Glutamatergic neuron (in vitro differentiated cells): ENCODE data around the gene TNPO3. TPM values are rescaled to one million over a fixed set of nuclear protein-coding genes. Genes with fewer than 3 reads are reported as not detected.

Source experiments
- DNase-seq: peaks from one replicate; pipeline ENCODE4 v3.0.0; 2022
- H3K27ac Mint-ChIP-seq: one replicate; pipeline ENCODE4 v1.8.0; 2020; ENCODE audit warnings: mild to moderate bottlenecking, mixed read lengths, inconsistent platforms; ENCODE audit not compliant: unreplicated experiment
- H3K27me3 Mint-ChIP-seq: one replicate; pipeline ENCODE4 v1.8.0; 2020; ENCODE audit warnings: mild to moderate bottlenecking, moderate library complexity, mixed read lengths, inconsistent platforms; ENCODE audit not compliant: unreplicated experiment
- H3K36me3 Mint-ChIP-seq: one replicate; pipeline ENCODE4 v1.8.0; 2020; ENCODE audit warnings: mild to moderate bottlenecking, mixed read lengths, inconsistent platforms; ENCODE audit not compliant: unreplicated experiment
- H3K4me1 Mint-ChIP-seq: one replicate; pipeline ENCODE4 v1.8.0; 2020; ENCODE audit warnings: mild to moderate bottlenecking, low read depth, mixed read lengths, inconsistent platforms; ENCODE audit not compliant: unreplicated experiment
- H3K4me3 Mint-ChIP-seq: one replicate; pipeline ENCODE4 v1.8.0; 2020; ENCODE audit warnings: mild to moderate bottlenecking, mixed read lengths, inconsistent platforms; ENCODE audit not compliant: unreplicated experiment
- H3K9me3 Mint-ChIP-seq: one replicate; pipeline ENCODE4 v1.8.0; 2020; ENCODE audit warnings: mild to moderate bottlenecking, moderate library complexity, mixed read lengths, inconsistent platforms; ENCODE audit not compliant: unreplicated experiment
- CTCF ChIP-seq: fragments of 200-600 bp; sonication (generic); IDR thresholded peaks from one replicate; pipeline ENCODE4 v1.5.0; 2021; ENCODE audit not compliant: partially characterized antibody, unreplicated experiment
- total RNA-seq: library from RNA; stranded (reverse); fragmentation: NEBNext Ultra II Directional; extraction: Animal tissue kit (Norgen Biotek cat#: 25700); gene quantifications from one replicate; pipeline ENCODE4 v1.2.1, GENCODE V29; 2021; ENCODE audit not compliant: unreplicated experiment

TNPO3 gene
- total RNA-seq, 1 donor from 2014 or later: 53.8 TPM

GRCh38 chr7:129010075-129010474, 44.8 kb downstream of the TNPO3 start:
- DNase-seq: no peak
- no peaks in the 10 kb centered on the region for H3K4me1 Mint-ChIP-seq
- H3K4me3 Mint-ChIP-seq: no peak overlapping the region
- H3K27ac Mint-ChIP-seq: no peak overlapping the region
- no peaks in the 10 kb centered on the region for H3K36me3 Mint-ChIP-seq
- H3K9me3 Mint-ChIP-seq: no peaks in the 10 kb centered on the region
- H3K27me3 Mint-ChIP-seq: no peaks in the 10 kb centered on the region
- no peak for TF ChIP-seq CTCF

- H3K27ac Mint-ChIP-seq: no peak overlapping the region
- no peaks in the 10 kb centered on the region for H3K9me3 Mint-ChIP-seq
- H3K36me3 Mint-ChIP-seq: no peaks in the 10 kb centered on the region
Measured at GRCh38 chr7:129009437-129009836, 45.5 kb downstream of the TNPO3 start.

GRCh38 chr7:129008645-129009414, 46.1 kb downstream of the TNPO3 start:
- no peak overlapping the region for H3K4me3 Mint-ChIP-seq
- H3K4me1 Mint-ChIP-seq: no peaks in the 10 kb centered on the region
- H3K9me3 Mint-ChIP-seq: no peaks in the 10 kb centered on the region
- no peak for DNase-seq
- H3K36me3 Mint-ChIP-seq: no peaks in the 10 kb centered on the region
- H3K27me3 Mint-ChIP-seq: no peaks in the 10 kb centered on the region
- no peak for TF ChIP-seq CTCF
- H3K27ac Mint-ChIP-seq: no peak overlapping the region

More at GRCh38 chr7:129009437-129009836, 45.5 kb downstream of the TNPO3 start:
- DNase-seq: no peak
- Mint-ChIP-seq H3K4me3 (no peak overlapping the region), H3K27me3 (no peaks in the 10 kb centered on the region), H3K4me1 (no peaks in the 10 kb centered on the region)
- TF ChIP-seq CTCF: no peak

- Mint-ChIP-seq H3K36me3 (no peaks in the 10 kb centered on the region), H3K27me3 (no peaks in the 10 kb centered on the region), H3K4me3 (no peak overlapping the region), H3K4me1 (no peaks in the 10 kb centered on the region), H3K9me3 (no peaks in the 10 kb centered on the region), H3K27ac (no peak overlapping the region)
- TF ChIP-seq CTCF: no peak
- DNase-seq: no peak
Measured at GRCh38 chr7:129007572-129007971, 47.3 kb downstream of the TNPO3 start.

GRCh38 chr7:129006636-129007414, 48.1 kb downstream of the TNPO3 start:
- DNase-seq: no peak
- Mint-ChIP-seq H3K4me1 (no peaks in the 10 kb centered on the region), H3K4me3 (no peak overlapping the region), H3K27me3 (no peaks in the 10 kb centered on the region), H3K27ac (no peak overlapping the region), H3K9me3 (no peaks in the 10 kb centered on the region), H3K36me3 (no peaks in the 10 kb centered on the region)
- TF ChIP-seq CTCF: no peak
